HEK293 (cell line): ENCODE measurements around the gene SMIM44.

Source experiments
- CTCF ChIA-PET: fragments of 350-600 bp; formaldehyde crosslinking; extraction: SDS; loops from one replicate; lab custom pipeline; 2021; ENCODE audit warnings: antibody characterized with exemption; lab: Yijun Ruan, JAX
- POLR2A ChIA-PET: fragments of 300-600 bp; formaldehyde crosslinking; extraction: SDS; loops from one replicate; lab custom pipeline; 2020; ENCODE audit warnings: antibody characterized with exemption, inconsistent platforms; lab: Yijun Ruan, JAX
- H3K27ac ChIP-seq: fragments of 200-500 bp; sonication (Bioruptor generic); 2 replicates; pipeline ENCODE4 v1.5.1; 2014; ENCODE audit warnings: low read depth, low read length, control low read depth, inconsistent platforms; ENCODE audit errors: extremely low read depth
- H3K36me3 ChIP-seq, 2 experiments: fragments of 200-500 bp in 1 of 2; sonication (Bioruptor generic) in 1 of 2; 1 replicate in 1 of 2; 2 replicates in 1 of 2; pipeline ENCODE4 v1.5.1; 2014 to 2017; ENCODE audit warnings: inconsistent platforms in 2 of 2, low read length in 2 of 2; ENCODE audit not compliant: control insufficient read depth in 2 of 2, insufficient read depth in 1 of 2
- H3K4me1 ChIP-seq: fragments of 200-500 bp; sonication (Bioruptor generic); 2 replicates; pipeline ENCODE4 v1.5.1; 2014; ENCODE audit warnings: mild to moderate bottlenecking, low read length, inconsistent platforms; ENCODE audit not compliant: control insufficient read depth, insufficient read depth
- H3K4me3 ChIP-seq: 2 replicates; pipeline ENCODE4 v1.5.1; 2011; ENCODE audit warnings: low read depth, mild to moderate bottlenecking, control low read depth, low read length, moderate library complexity
- H3K9me3 ChIP-seq: fragments of 200-500 bp; sonication (Bioruptor generic); 2 replicates; pipeline ENCODE4 v1.5.1; 2014; ENCODE audit warnings: low read depth, low read length, inconsistent platforms; ENCODE audit not compliant: control insufficient read depth, insufficient read depth
- BCL11B ChIP-seq: fragments of 450-650 bp; formaldehyde crosslinking; IDR thresholded peaks from 2 replicates; pipeline ENCODE4 v1.5.1; 2016; ENCODE audit warnings: low read depth, missing biosample characterization, missing genetic modification characterization
- KLF7 ChIP-seq: fragments of 450-650 bp; formaldehyde crosslinking; IDR thresholded peaks from 2 replicates; pipeline ENCODE4 v1.5.1; 2016; ENCODE audit warnings: missing biosample characterization, missing genetic modification characterization, borderline replicate concordance
- PBX3 ChIP-seq: sonication (generic); formaldehyde crosslinking; IDR thresholded peaks from 2 replicates; pipeline ENCODE4 v1.8.1; 2022; ENCODE audit warnings: mild to moderate bottlenecking, moderate library complexity, missing genetic modification reagents
- PRDM10 ChIP-seq: fragments of 450-650 bp; formaldehyde crosslinking; IDR thresholded peaks from 2 replicates; pipeline ENCODE4 v1.5.1; 2016; ENCODE audit warnings: missing biosample characterization, missing genetic modification characterization
- PRDM4 ChIP-seq: fragments of 450-650 bp; formaldehyde crosslinking; IDR thresholded peaks from 2 replicates; pipeline ENCODE4 v1.5.1; 2017; ENCODE audit warnings: missing biosample characterization, missing genetic modification characterization
- PRDM6 ChIP-seq: fragments of 450-650 bp; formaldehyde crosslinking; IDR thresholded peaks from 2 replicates; pipeline ENCODE4 v1.5.1; 2017; ENCODE audit warnings: missing biosample characterization, missing genetic modification characterization
- SP3 ChIP-seq: fragments of 450-650 bp; formaldehyde crosslinking; IDR thresholded peaks from 2 replicates; pipeline ENCODE4 v1.5.1; 2016; ENCODE audit warnings: missing biosample characterization, missing genetic modification characterization
- ZBTB21 ChIP-seq: fragments of 450-650 bp; formaldehyde crosslinking; IDR thresholded peaks from 2 replicates; pipeline ENCODE4 v1.5.1; 2017; ENCODE audit warnings: missing biosample characterization, missing genetic modification characterization
- ZBTB8A ChIP-seq: fragments of 450-650 bp; formaldehyde crosslinking; IDR thresholded peaks from 2 replicates; pipeline ENCODE4 v1.5.1; 2016; ENCODE audit warnings: missing biosample characterization, missing genetic modification characterization
- ZIC2 ChIP-seq: fragments of 450-650 bp; formaldehyde crosslinking; IDR thresholded peaks from 2 replicates; pipeline ENCODE4 v1.5.1; 2016; ENCODE audit warnings: missing biosample characterization, missing genetic modification characterization
- ZNF140 ChIP-seq: fragments of 450-650 bp; formaldehyde crosslinking; IDR thresholded peaks from 2 replicates; pipeline ENCODE4 v1.5.1; 2016; ENCODE audit warnings: missing biosample characterization, missing genetic modification characterization
- ZNF157 ChIP-seq: fragments of 450-650 bp; formaldehyde crosslinking; IDR thresholded peaks from 2 replicates; pipeline ENCODE4 v1.5.1; 2016; ENCODE audit warnings: missing biosample characterization, missing genetic modification characterization
- ZNF239 ChIP-seq: fragments of 450-650 bp; formaldehyde crosslinking; IDR thresholded peaks from 2 replicates; pipeline ENCODE4 v1.5.1; 2016; ENCODE audit warnings: missing biosample characterization, missing genetic modification characterization
- ZNF394 ChIP-seq: fragments of 450-650 bp; formaldehyde crosslinking; IDR thresholded peaks from 2 replicates; pipeline ENCODE4 v1.5.1; 2016; ENCODE audit warnings: missing biosample characterization, missing genetic modification characterization, mild to moderate bottlenecking, moderate library complexity, borderline replicate concordance
- ZNF548 ChIP-seq: fragments of 450-650 bp; formaldehyde crosslinking; IDR thresholded peaks from 2 replicates; pipeline ENCODE4 v1.5.1; 2016; ENCODE audit warnings: missing biosample characterization, missing genetic modification characterization
- ZNF596 ChIP-seq: fragments of 450-650 bp; IDR thresholded peaks from 2 replicates; pipeline ENCODE4 v1.5.0; 2018; ENCODE audit warnings: missing biosample characterization, mild to moderate bottlenecking, missing genetic modification characterization, moderate library complexity
- ZNF600 ChIP-seq: fragments of 450-650 bp; formaldehyde crosslinking; IDR thresholded peaks from 2 replicates; pipeline ENCODE4 v1.5.1; 2016; ENCODE audit warnings: missing biosample characterization, missing genetic modification characterization
- ZNF701 ChIP-seq: fragments of 450-650 bp; formaldehyde crosslinking; IDR thresholded peaks from 2 replicates; pipeline ENCODE4 v1.5.1; 2016; ENCODE audit warnings: missing biosample characterization, missing genetic modification characterization
- ZNF776 ChIP-seq: fragments of 450-650 bp; formaldehyde crosslinking; IDR thresholded peaks from 2 replicates; pipeline ENCODE4 v1.5.0; 2017; ENCODE audit warnings: missing biosample characterization, missing genetic modification characterization, borderline replicate concordance
- ZNF837 ChIP-seq: fragments of 450-650 bp; formaldehyde crosslinking; IDR thresholded peaks from 2 replicates; pipeline ENCODE4 v1.5.1; 2016; ENCODE audit warnings: missing biosample characterization, missing genetic modification characterization
- ZNF843 ChIP-seq: fragments of 450-650 bp; formaldehyde crosslinking; IDR thresholded peaks from 2 replicates; pipeline ENCODE4 v1.5.1; 2016; ENCODE audit warnings: missing biosample characterization, missing genetic modification characterization
- ZSCAN23 ChIP-seq: fragments of 450-650 bp; formaldehyde crosslinking; IDR thresholded peaks from 2 replicates; pipeline ENCODE4 v1.5.1; 2016; ENCODE audit warnings: missing biosample characterization, missing genetic modification characterization

SMIM44 gene

GRCh38 chr19:3443840-3444694 lies 39.2 kb downstream of the SMIM44 start:
- Histone ChIP-seq H3K27ac (no peak overlapping the region), H3K4me1 (no peaks in the 10 kb centered on the region), H3K9me3 (no peaks in the 10 kb centered on the region), H3K36me3 (peaks cover 2 to 27% of the 10 kb centered on the region in 2 experiments; a peak in 2 of 3 replicates), H3K4me3 (no peak overlapping the region)
- TF ChIP-seq BCL11B (tag by site-specific recombination) = no peak
- TF ChIP-seq ZNF843 (tag by site-specific recombination) = no peak
- no peak for TF ChIP-seq PRDM4
- TF ChIP-seq ZNF600 = 0 out of 2 replicates have a peak, but pooled peaks have one; percentile 34
- TF ChIP-seq ZNF701 = no peak
- no peak for TF ChIP-seq ZNF548 (tag by site-specific recombination)
- TF ChIP-seq ZIC2 (tag by site-specific recombination) = no peak
- no peak for TF ChIP-seq ZNF239
- no peak for TF ChIP-seq ZNF837 (tag by site-specific recombination)
- ChIA-PET CTCF (no interaction called here), POLR2A (no interaction called here)

GRCh38 chr19:3442487-3443071 lies 40.7 kb downstream of the SMIM44 start:
- H3K36me3 ChIP-seq = peaks cover 4 to 25% of the 10 kb centered on the region in 2 experiments; a peak in 2 of 3 replicates
- CTCF ChIA-PET = interaction anchor here (0.7 to 0.9 kb wide), 2 partner anchors 13 kb away, joined by 4 to 6 read pairs; no protein-coding TSS in a partner anchor
- POLR2A ChIA-PET = interaction anchor here (0.7 kb wide), 1 partner anchor 58 kb away, joined by 3 read pairs; no protein-coding TSS in a partner anchor

More at GRCh38 chr19:3442487-3443071, 40.7 kb downstream of the SMIM44 start:
- Histone ChIP-seq H3K27ac (no peak overlapping the region), H3K4me1 (no peaks in the 10 kb centered on the region), H3K4me3 (no peak overlapping the region), H3K9me3 (no peaks in the 10 kb centered on the region)
- TF ChIP-seq ZNF157 (tag by site-specific recombination) (no peak), ZNF140 (no peak), KLF7 (tag by site-specific recombination) (no peak), ZNF239 (no peak), ZBTB21 (tag by site-specific recombination) (no peak), ZSCAN23 (no peak), SP3 (tag by site-specific recombination) (no peak), PBX3 (CRISPR knock-in tag) (no peak), PRDM10 (tag by site-specific recombination) (no peak), ZNF394 (tag by site-specific recombination) (no peak), ZNF776 (no peak), PRDM6 (tag by site-specific recombination) (no peak), ZBTB8A (no peak), ZNF548 (tag by site-specific recombination) (no peak), ZNF596 (tag by site-specific recombination) (no peak)
